A549 (cell line): ENCODE data around the gene KRT222.

Experiments used
- BHLHE40 ChIP-seq: IDR thresholded peaks from 2 replicates; pipeline ENCODE4 v1.6.1; 2012; ENCODE audit warnings: low read depth, low read length, inconsistent platforms
- CBX2 ChIP-seq: fragments of 200-600 bp; sonication (generic); IDR thresholded peaks from 2 replicates; pipeline ENCODE4 v1.6.1; 2016; ENCODE audit warnings: low read depth, mild to moderate bottlenecking, borderline replicate concordance
- CTCF ChIP-seq: fragments of >200 bp; sonication (Bioruptor Twin); formaldehyde crosslinking; IDR thresholded peaks from 3 replicates; pipeline ENCODE4 v1.5.1; 2016
- HMGXB4 ChIP-seq: fragments of 250-450 bp; sonication (Bioruptor Pico); IDR thresholded peaks from 2 replicates; pipeline ENCODE4 v1.5.0; 2021; ENCODE audit warnings: mild to moderate bottlenecking, moderate library complexity, borderline replicate concordance
- JUNB ChIP-seq: fragments of >200 bp; sonication (Bioruptor Twin); formaldehyde crosslinking; IDR thresholded peaks from 2 replicates; pipeline ENCODE4 v1.6.1; 2016
- NR3C1 ChIP-seq: fragments of >200 bp; sonication (Bioruptor Twin); formaldehyde crosslinking; IDR thresholded peaks from 3 replicates; pipeline ENCODE4 v1.6.1; 2017
- REST ChIP-seq: fragments of 200-600 bp; sonication (generic); IDR thresholded peaks from 2 replicates; pipeline ENCODE4 v1.6.1; 2016; ENCODE audit warnings: antibody characterized with exemption, mild to moderate bottlenecking, moderate library complexity
- SMC3 ChIP-seq: fragments of >200 bp; sonication (Bioruptor Twin); formaldehyde crosslinking; IDR thresholded peaks from 3 replicates; pipeline ENCODE4 v1.6.1; 2018; ENCODE audit warnings: inconsistent platforms

GRCh38 chr17:40605306-40605705 is 59.7 kb downstream of the KRT222 start:
- TF ChIP-seq NR3C1 (no peak), CTCF (no peak), REST (no peak), CBX2 (no peak), HMGXB4 (CRISPR knock-in tag) (no peak), BHLHE40 (no peak), JUNB (no peak), SMC3 (no peak)
